HG02884 (cell line): ENCODE data around the gene FKBP11.
"Not testable (repeated sequence)": the region's sequence is repeated elsewhere in the genome, so short reads cannot be mapped to it uniquely, and the experiment has no call there.

Experiments used
- ATAC-seq: cut with Tn5 transposase; IDR thresholded peaks from one replicate; pipeline ENCODE4 v1.9.1; 2021; ENCODE audit warnings: mild to moderate bottlenecking, moderate library complexity; ENCODE audit not compliant: unreplicated experiment

FKBP11 gene

GRCh38 chr12:48917857-48918537, 7.3 kb downstream of the FKBP11 start:
- no peak for ATAC-seq

- no peak for ATAC-seq
Measured at GRCh38 chr12:48910196-48910595, 15.1 kb downstream of the FKBP11 start.

GRCh38 chr12:48909698-48910097, 15.6 kb downstream of the FKBP11 start:
- not testable (repeated sequence) for ATAC-seq

GRCh38 chr12:48907245-48907644, 18.0 kb downstream of the FKBP11 start:
- no peak for ATAC-seq

- peak; percentile 75 for ATAC-seq
Measured at GRCh38 chr12:48903982-48904411, 21.3 kb downstream of the FKBP11 start.

- no peak for ATAC-seq
Measured at GRCh38 chr12:48903363-48903981, 21.8 kb downstream of the FKBP11 start.

GRCh38 chr12:48901278-48901677, 24.0 kb downstream of the FKBP11 start:
- no peak for ATAC-seq

GRCh38 chr12:48899651-48900050, 25.6 kb downstream of the FKBP11 start:
- ATAC-seq: no peak

- no peak for ATAC-seq
Measured at GRCh38 chr12:48894271-48894670, 31.0 kb downstream of the FKBP11 start.

GRCh38 chr12:48890657-48891418, 34.5 kb downstream of the FKBP11 start:
- no peak for ATAC-seq

GRCh38 chr12:48889679-48890078, 35.6 kb downstream of the FKBP11 start:
- no peak for ATAC-seq

- no peak for ATAC-seq
Measured at GRCh38 chr12:48883305-48884161, 41.8 kb downstream of the FKBP11 start.

GRCh38 chr12:48882972-48883304, 42.4 kb downstream of the FKBP11 start:
- no peak for ATAC-seq

- no peak for ATAC-seq
Measured at GRCh38 chr12:48882315-48882687, 43.0 kb downstream of the FKBP11 start.

GRCh38 chr12:48881686-48882314, 43.5 kb downstream of the FKBP11 start:
- no peak for ATAC-seq

GRCh38 chr12:48880647-48881046, 44.6 kb downstream of the FKBP11 start:
- no peak for ATAC-seq

- ATAC-seq: no peak
Measured at GRCh38 chr12:48878548-48878947, 46.7 kb downstream of the FKBP11 start.

GRCh38 chr12:48875944-48876515, 49.3 kb downstream of the FKBP11 start:
- no peak for ATAC-seq

GRCh38 chr12:48873534-48873933, 51.8 kb downstream of the FKBP11 start:
- not testable (repeated sequence) for ATAC-seq

- ATAC-seq: no peak
Measured at GRCh38 chr12:48873096-48873495, 52.2 kb downstream of the FKBP11 start.
